GM12873 (cell line): Measurements from ENCODE around the gene KDM1B.

Experiments used
- TF ChIP-seq, protein P1 (sequence below): IDR thresholded peaks from 2 replicates; pipeline ENCODE4 v1.5.1; 2012; ENCODE audit warnings: low read depth, mild to moderate bottlenecking, moderate library complexity, low read length, control low read depth; ENCODE audit not compliant: insufficient read depth; ENCODE audit errors: missing control alignments

Gene KDM1B

GRCh38 chr6:18155150-18155863 lies at the start of gene KDM1B:
KDM1B (plus strand) TSS chr6:18155422; CDS start chr6:18159896, 4,474 bp downstream.
- TF ChIP-seq, protein P1, sequence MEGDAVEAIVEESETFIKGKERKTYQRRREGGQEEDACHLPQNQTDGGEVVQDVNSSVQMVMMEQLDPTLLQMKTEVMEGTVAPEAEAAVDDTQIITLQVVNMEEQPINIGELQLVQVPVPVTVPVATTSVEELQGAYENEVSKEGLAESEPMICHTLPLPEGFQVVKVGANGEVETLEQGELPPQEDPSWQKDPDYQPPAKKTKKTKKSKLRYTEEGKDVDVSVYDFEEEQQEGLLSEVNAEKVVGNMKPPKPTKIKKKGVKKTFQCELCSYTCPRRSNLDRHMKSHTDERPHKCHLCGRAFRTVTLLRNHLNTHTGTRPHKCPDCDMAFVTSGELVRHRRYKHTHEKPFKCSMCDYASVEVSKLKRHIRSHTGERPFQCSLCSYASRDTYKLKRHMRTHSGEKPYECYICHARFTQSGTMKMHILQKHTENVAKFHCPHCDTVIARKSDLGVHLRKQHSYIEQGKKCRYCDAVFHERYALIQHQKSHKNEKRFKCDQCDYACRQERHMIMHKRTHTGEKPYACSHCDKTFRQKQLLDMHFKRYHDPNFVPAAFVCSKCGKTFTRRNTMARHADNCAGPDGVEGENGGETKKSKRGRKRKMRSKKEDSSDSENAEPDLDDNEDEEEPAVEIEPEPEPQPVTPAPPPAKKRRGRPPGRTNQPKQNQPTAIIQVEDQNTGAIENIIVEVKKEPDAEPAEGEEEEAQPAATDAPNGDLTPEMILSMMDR, result no peak

DNA sequence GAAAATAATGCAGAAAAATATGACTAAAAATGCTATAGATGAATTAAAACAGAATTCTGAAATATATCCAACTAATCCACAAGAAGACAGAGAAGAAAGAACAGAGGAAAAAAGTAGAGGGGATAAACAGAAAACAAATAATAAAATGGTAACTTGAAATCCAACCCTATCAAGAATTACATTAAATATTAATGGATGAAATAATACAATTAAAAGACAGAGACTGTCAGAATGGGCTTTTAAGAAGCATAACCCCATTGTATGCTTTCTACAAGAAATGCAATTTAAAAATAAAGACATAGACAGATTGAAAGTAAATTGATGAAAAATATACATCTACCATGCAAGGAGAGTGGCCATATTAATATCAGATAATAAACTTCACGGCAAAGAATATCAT lies 48.2 kb upstream of the KDM1B start:
- TF ChIP-seq, protein P1, result no peak

- TF ChIP-seq, protein P1, result no peak
Observed at GRCh38 chr6:18110162-18110561, 45.1 kb upstream of the KDM1B start.

DNA sequence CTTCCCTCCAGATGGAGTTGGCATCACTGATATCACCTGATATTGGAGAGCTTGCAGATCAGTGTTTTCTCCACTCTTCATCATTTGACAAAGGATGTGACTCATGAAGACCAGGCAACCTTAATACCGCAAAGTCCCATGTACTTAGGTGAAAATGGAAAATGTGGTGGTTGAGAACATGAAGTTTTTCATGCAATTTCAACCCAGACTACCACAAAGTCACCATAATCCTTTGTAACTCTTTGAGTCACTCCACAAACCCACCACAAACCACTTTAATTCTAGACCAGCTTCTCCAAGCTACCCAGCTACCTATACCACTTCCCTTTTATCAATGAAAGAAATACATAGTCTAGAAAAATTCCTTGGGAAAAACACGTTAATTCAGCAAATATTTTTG lies 39.9 kb upstream of the KDM1B start:
- TF ChIP-seq, protein P1, result no peak

GRCh38 chr6:18117136-18117535 lies 38.1 kb upstream of the KDM1B start:
- TF ChIP-seq, protein P1, result no peak

DNA sequence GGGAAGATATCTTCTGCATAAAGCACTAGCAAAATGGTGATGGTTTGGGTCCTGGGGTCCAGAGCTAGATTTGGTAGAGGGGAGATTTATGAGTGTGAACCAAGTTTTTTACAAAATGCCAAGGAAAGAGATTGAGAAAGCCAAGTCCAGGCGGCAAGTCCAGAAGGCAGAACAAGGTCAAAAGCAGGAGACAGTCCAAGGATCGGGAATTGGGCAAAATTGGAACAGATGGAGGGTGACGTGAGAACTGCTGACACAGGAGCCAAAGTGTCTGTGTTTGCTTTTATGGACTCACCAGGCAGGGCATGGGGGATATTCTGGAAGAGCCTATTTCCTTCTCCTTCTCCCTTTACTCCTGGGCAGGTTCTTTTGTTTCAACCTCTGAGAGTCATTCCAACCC lies 36.9 kb upstream of the KDM1B start:
- TF ChIP-seq, protein P1, result no peak

DNA sequence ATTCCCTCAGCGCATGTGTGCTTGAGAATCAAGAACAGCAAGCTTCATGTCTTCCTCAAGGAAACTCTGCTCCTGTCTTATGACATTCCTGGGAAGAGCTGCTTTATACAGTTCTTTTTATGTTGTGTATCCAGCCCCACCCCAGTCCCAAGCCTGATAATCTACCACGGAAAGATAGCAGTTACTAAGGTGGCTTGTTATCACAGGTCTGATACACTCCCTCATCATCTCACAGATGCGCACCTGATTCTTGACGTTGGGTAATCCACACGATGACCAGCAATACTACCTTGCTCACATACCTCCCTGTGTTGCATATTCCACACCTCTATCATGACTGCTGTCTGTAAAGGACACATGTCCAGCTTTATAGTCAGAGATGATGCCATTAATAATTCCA lies 36.0 kb upstream of the KDM1B start:
- TF ChIP-seq, protein P1, result no peak
